Pancreas (tissue), 10 donors: ENCODE data around the gene FXN. TPM values are rescaled to one million over a fixed set of nuclear protein-coding genes. Genes with fewer than 3 reads are reported as not detected.

Source experiments
- ATAC-seq, 4 donors: fragments of 200-7000 bp; cut with Tn5 transposase; one replicate each; pipeline versions ENCODE4 v1.8.0 to v1.9.1; 2020; ENCODE audit warnings: mild to moderate bottlenecking in 4 of 4, moderate library complexity in 4 of 4
- DNase-seq, 6 donors: peaks; one replicate each; pipeline ENCODE4 v3.0.0-alpha.2; 2020
- FAIRE-seq: peaks from 2 replicates; lab custom pipeline; 2012; peaks lifted over from hg19 to GRCh38; lab: Jason Lieb, UNC
- H3K27ac ChIP-seq, 4 donors: fragments of 200-600 bp; sonication (generic); 1 replicate in 3 of 4; 2 replicates in 1 of 4; pipeline versions ENCODE4 v1.5.0 to v1.8.0; 2020
- H3K27me3 ChIP-seq, 4 donors: fragments of 200-600 bp; one replicate each; pipeline ENCODE4 v1.8.0; 2021
- H3K36me3 ChIP-seq, 3 donors: fragments of 200-600 bp; sonication (generic) in 1 of 3; one replicate each; pipeline versions ENCODE4 v1.5.0 to v1.8.0; 2020 to 2021
- H3K4me1 ChIP-seq, 3 donors: fragments of 200-600 bp; one replicate each; pipeline ENCODE4 v1.8.0; 2021
- H3K4me3 ChIP-seq, 4 donors: fragments of 200-600 bp; sonication (generic) in 2 of 4; one replicate each; pipeline versions ENCODE4 v1.5.0 to v1.8.0; 2020 to 2021
- H3K9me3 ChIP-seq, 4 donors: fragments of 200-600 bp; one replicate each; pipeline ENCODE4 v1.8.0; 2021
- CTCF ChIP-seq, 4 donors: fragments of 200-600 bp; sonication (generic) in 3 of 4; IDR thresholded peaks; one replicate each; pipeline versions ENCODE4 v1.5.0 to v1.8.0; 2021; ENCODE audit warnings: antibody characterized with exemption in 4 of 4
- WGBS, 2 donors: extraction: QIAGEN DNeasy Blood & Tissue Kit; methylation state at CpG; one replicate each; pipeline ENCODE4 v1.1.7; 2013; 5-methylcytosine and 5-hydroxymethylcytosine counted together
- intact Hi-C, 3 donors: fragments of 100-400 bp; cut with DNase I; formaldehyde crosslinking; loops; one replicate each; pipeline versions ENCODE4 v1.11.1 to v1.14.2; 2022
- polyA plus RNA-seq, 2 donors: library from polyadenylated mRNA; stranded (reverse); fragments of 200-250 nt; gene quantifications; one replicate each; pipeline ENCODE4 v1.2.3, GENCODE V29; 2013
- total RNA-seq, 6 donors: library from RNA; stranded (reverse); fragmentation: NEBNext Ultra II Directional in 4 of 6; extraction: Animal tissue kit (Norgen Biotek cat#: 25700) in 4 of 6; gene quantifications; one replicate each; pipeline versions ENCODE4 v1.2.1 to v1.2.4, GENCODE V29; 2021 to 2023
- donor health status: healthy with polysubstance abuse.
- donor health status: DM: no; HTN: no; CAD: no; lungs with moderate emphysema.
- donor health status: DM: no; HTN: no; CAD: no.
- donor health status: control.
- donor health status: control.
- donor health status: Bipolar disorder and iron deficiency.
- donor health status: DM: yes; HTN: yes; CAD: no.
- donor health status: DM: no; HTN: no; CAD: no.
- donor health status: DM: no; HTN: no; CAD: no.
- donor health status: DM: yes; HTN: yes; CAD: no.

FXN gene
- total and polyA plus RNA-seq, 8 donors = 6.2 to 12.0 (median 8.9) TPM

GRCh38 chr9:69066955-69067354 lies 31.4 kb downstream of the FXN start:
- FAIRE-seq (no peak), DNase-seq (peak in 2 of 6 donors; percentile 55 to 58), ATAC-seq (no peak)
- Histone ChIP-seq H3K27me3 (no peaks in the 10 kb centered on the region), H3K9me3 (no peaks in the 10 kb centered on the region), H3K4me3 (no peak overlapping the region), H3K4me1 (no peaks in the 10 kb centered on the region), H3K27ac (no peak overlapping the region), H3K36me3 (peaks cover 0 to 9% (median 7%) of the 10 kb centered on the region in 3 donors)
- intact Hi-C loops = no loop called here
- 94 to 97% methylated on average over 24 to 27 of the region's 27 CpGs for WGBS, 2 donors
- no peak for TF ChIP-seq CTCF (IDR thresholded peaks at IDR 0.05)

- WGBS, 2 donors = 93 to 96% methylated on average over 7 of the region's 7 CpGs
- H3K27me3 ChIP-seq = no peaks in the 10 kb centered on the region
- ATAC-seq (no peak), FAIRE-seq (no peak), DNase-seq (no peak)
- intact Hi-C loops = no loop called here
- H3K4me3 ChIP-seq = no peak overlapping the region
- H3K4me1 ChIP-seq = no peaks in the 10 kb centered on the region
- H3K27ac ChIP-seq = no peak overlapping the region
- no peak for TF ChIP-seq CTCF (IDR thresholded peaks at IDR 0.05)
- peaks cover 0 to 9% (median 7%) of the 10 kb centered on the region in 3 donors for H3K36me3 ChIP-seq
- no peaks in the 10 kb centered on the region for H3K9me3 ChIP-seq
Measured at GRCh38 chr9:69070201-69070600, 34.6 kb downstream of the FXN start.

- no peak for TF ChIP-seq CTCF (IDR thresholded peaks at IDR 0.05)
- Histone ChIP-seq H3K4me1 (no peaks in the 10 kb centered on the region), H3K36me3 (peaks cover 0 to 7% (median 6%) of the 10 kb centered on the region in 3 donors), H3K9me3 (no peaks in the 10 kb centered on the region), H3K4me3 (no peak overlapping the region), H3K27ac (no peak overlapping the region), H3K27me3 (no peaks in the 10 kb centered on the region)
- DNase-seq = no peak
- no peak for FAIRE-seq
- intact Hi-C loops = no loop called here
- ATAC-seq = peak in 1 of 4 donors; percentile 15
- whole genome bisulfite sequencing, 2 donors = 69 to 79% methylated on average over 3 of the region's 3 CpGs
Measured at GRCh38 chr9:69071059-69071458, 35.5 kb downstream of the FXN start.

- FAIRE-seq (no peak), ATAC-seq (no peak), DNase-seq (no peak)
- Histone ChIP-seq H3K4me3 (no peak overlapping the region), H3K27me3 (no peaks in the 10 kb centered on the region), H3K36me3 (no peaks in the 10 kb centered on the region), H3K27ac (no peak overlapping the region), H3K9me3 (no peaks in the 10 kb centered on the region), H3K4me1 (no peaks in the 10 kb centered on the region)
- no peak for TF ChIP-seq CTCF (IDR thresholded peaks at IDR 0.05)
- intact Hi-C loops = no loop called here
- WGBS, 2 donors = 55 to 68% methylated on average over 4 of the region's 4 CpGs
Measured at GRCh38 chr9:69073103-69073502, 37.6 kb downstream of the FXN start.

- H3K27me3 ChIP-seq = no peaks in the 10 kb centered on the region
- no peak overlapping the region for H3K27ac ChIP-seq
- DNase-seq = no peak
- intact Hi-C loops = no loop called here
- 83 to 85% methylated on average over 2 of the region's 2 CpGs for WGBS, 2 donors
- no peaks in the 10 kb centered on the region for H3K36me3 ChIP-seq
- FAIRE-seq = no peak
- ATAC-seq = no peak
- no peak for TF ChIP-seq CTCF (IDR thresholded peaks at IDR 0.05)
- no peaks in the 10 kb centered on the region for H3K9me3 ChIP-seq
- H3K4me3 ChIP-seq = no peak overlapping the region
- H3K4me1 ChIP-seq = no peaks in the 10 kb centered on the region
Measured at GRCh38 chr9:69074801-69075200, 39.2 kb downstream of the FXN start.
